ENCODE data around the gene RAB24.
"Not testable (repeated sequence)": the region's sequence is repeated elsewhere in the genome, so short reads cannot be mapped to it uniquely, and the experiment has no call there.

Gene RAB24

GRCh38 chr5:177290816-177291596 is 12.5 kb downstream of the RAB24 start:
- DNase-seq, result no peak

GRCh38 chr5:177288191-177288590 is 15.3 kb downstream of the RAB24 start:
- DNase-seq, result no peak

GRCh38 chr5:177276886-177277285 is 26.6 kb downstream of the RAB24 start:
- no peak for DNase-seq

GRCh38 chr5:177275883-177276282 is 27.6 kb downstream of the RAB24 start:
- DNase-seq, result no peak

- DNase-seq, result no peak
Observed at GRCh38 chr5:177271113-177271512, 32.4 kb downstream of the RAB24 start.

GRCh38 chr5:177270653-177271052 is 32.9 kb downstream of the RAB24 start:
- no peak for DNase-seq

GRCh38 chr5:177269976-177270375 is 33.5 kb downstream of the RAB24 start:
- no peak for DNase-seq

- no peak for DNase-seq
Observed at GRCh38 chr5:177269232-177269895, 34.2 kb downstream of the RAB24 start.

GRCh38 chr5:177265395-177265794 is 38.1 kb downstream of the RAB24 start:
- no peak for DNase-seq

- no peak for DNase-seq
Observed at GRCh38 chr5:177264178-177264577, 39.3 kb downstream of the RAB24 start.

GRCh38 chr5:177261510-177261909 is 42.0 kb downstream of the RAB24 start:
- no peak for DNase-seq

GRCh38 chr5:177260961-177261360 is 42.6 kb downstream of the RAB24 start:
- DNase-seq, result no peak

GRCh38 chr5:177258711-177259110 is 44.8 kb downstream of the RAB24 start:
- DNase-seq, result not testable (repeated sequence)

- DNase-seq, result peak; percentile 23
Observed at GRCh38 chr5:177256296-177256695, 47.2 kb downstream of the RAB24 start.

GRCh38 chr5:177253252-177253651 is 50.3 kb downstream of the RAB24 start:
- DNase-seq, result no peak

Data from fibroblast of skin of right biceps (primary cell).